ENCODE data around the gene APLN. TPM values are rescaled to one million over a fixed set of nuclear protein-coding genes. Genes with fewer than 3 reads are reported as not detected.

Gene APLN
- polyA plus RNA-seq, 1 donor from 2014 or later: 0.38 TPM

DNA sequence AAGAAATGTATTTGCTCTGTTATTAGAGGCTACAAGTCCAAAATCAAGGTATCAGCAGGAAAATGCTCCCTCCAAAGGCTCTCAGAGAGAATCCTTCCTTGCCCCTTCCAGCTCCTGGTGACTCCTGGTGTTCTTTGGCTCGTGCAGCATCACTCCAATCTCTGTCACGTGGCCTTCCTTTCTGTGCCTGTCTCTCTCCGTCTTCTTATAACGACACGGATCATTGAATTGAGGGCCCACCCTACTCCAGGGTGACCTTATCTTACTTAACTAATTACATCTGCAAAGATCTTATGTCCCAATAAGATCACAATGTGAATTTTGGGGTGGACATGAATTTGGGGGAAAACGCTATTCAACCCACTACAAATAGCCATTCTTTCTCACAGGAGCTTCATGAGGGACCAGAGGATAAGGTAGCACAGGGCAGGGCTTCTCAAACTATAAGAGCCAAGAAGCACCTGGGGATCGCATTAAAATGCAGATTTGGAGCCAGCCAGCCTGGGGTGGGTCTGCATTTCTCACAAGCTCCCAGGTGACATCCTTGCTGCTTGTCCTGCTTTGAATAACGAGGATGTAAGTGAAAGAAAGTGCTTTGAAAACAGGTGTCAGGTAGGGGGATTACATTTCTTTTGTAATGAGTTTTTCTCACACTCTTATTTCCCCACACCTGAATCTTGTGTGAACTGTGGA is 41.9 kb upstream of the APLN start:
- Histone ChIP-seq H3K9me2 (ENCODE audit: insufficient read depth, low read length) (no peaks in the 10 kb centered on the region), H2AFZ (ENCODE audit: low read depth, low read length) (no peak overlapping the region), H3K9me3 (ENCODE audit: low read length) (no peaks in the 10 kb centered on the region), H4K20me1 (ENCODE audit: insufficient read depth) (no peaks in the 10 kb centered on the region), H3F3A (ENCODE audit: insufficient read depth, low read length, poor library complexity, severe bottlenecking) (no peaks in the 10 kb centered on the region), H3K27ac (ENCODE audit: low read length) (no peak overlapping the region), H3K4me2 (ENCODE audit: low read length) (no peak overlapping the region), H3K27me3 (ENCODE audit: insufficient read depth, low read depth, low read length) (no peaks in the 10 kb centered on the region), H3K79me2 (replicated peaks; ENCODE audit: insufficient read depth, low read length) (no peaks in the 10 kb centered on the region), H3K9ac (ENCODE audit: low read length) (no peak overlapping the region), H3K4me3 (ENCODE audit: low read length) (no peak overlapping the region), H3K36me3 (ENCODE audit: insufficient read depth, low read length) (no peaks in the 10 kb centered on the region)
- TF ChIP-seq, protein P1, sequence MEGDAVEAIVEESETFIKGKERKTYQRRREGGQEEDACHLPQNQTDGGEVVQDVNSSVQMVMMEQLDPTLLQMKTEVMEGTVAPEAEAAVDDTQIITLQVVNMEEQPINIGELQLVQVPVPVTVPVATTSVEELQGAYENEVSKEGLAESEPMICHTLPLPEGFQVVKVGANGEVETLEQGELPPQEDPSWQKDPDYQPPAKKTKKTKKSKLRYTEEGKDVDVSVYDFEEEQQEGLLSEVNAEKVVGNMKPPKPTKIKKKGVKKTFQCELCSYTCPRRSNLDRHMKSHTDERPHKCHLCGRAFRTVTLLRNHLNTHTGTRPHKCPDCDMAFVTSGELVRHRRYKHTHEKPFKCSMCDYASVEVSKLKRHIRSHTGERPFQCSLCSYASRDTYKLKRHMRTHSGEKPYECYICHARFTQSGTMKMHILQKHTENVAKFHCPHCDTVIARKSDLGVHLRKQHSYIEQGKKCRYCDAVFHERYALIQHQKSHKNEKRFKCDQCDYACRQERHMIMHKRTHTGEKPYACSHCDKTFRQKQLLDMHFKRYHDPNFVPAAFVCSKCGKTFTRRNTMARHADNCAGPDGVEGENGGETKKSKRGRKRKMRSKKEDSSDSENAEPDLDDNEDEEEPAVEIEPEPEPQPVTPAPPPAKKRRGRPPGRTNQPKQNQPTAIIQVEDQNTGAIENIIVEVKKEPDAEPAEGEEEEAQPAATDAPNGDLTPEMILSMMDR (IDR thresholded peaks at IDR 0.05; ENCODE audit: poor library complexity, severe bottlenecking): no peak
- TF ChIP-seq EP300 (conservative IDR thresholded peaks at IDR 0.05; ENCODE audit: poor library complexity, severe bottlenecking): no peak
- no peak for TF ChIP-seq REST (IDR thresholded peaks at IDR 0.05; ENCODE audit: borderline replicate concordance)
- TF ChIP-seq EZH2 (IDR thresholded peaks at IDR 0.05; ENCODE audit: borderline replicate concordance, insufficient read depth, low read length, poor library complexity, severe bottlenecking): no peak
- TF ChIP-seq TAF1 (IDR thresholded peaks at IDR 0.05; ENCODE audit: low read depth): no peak
- no peak for TF ChIP-seq RAD21 (conservative IDR thresholded peaks at IDR 0.05)
- no peak for TF ChIP-seq SMC3 (conservative IDR thresholded peaks at IDR 0.05; ENCODE audit: poor library complexity)
- no peak for TF ChIP-seq POLR2AphosphoS5 (IDR thresholded peaks at IDR 0.05)
- no peak for TF ChIP-seq MXI1 (conservative IDR thresholded peaks at IDR 0.05; ENCODE audit: poor library complexity, severe bottlenecking)

DNA sequence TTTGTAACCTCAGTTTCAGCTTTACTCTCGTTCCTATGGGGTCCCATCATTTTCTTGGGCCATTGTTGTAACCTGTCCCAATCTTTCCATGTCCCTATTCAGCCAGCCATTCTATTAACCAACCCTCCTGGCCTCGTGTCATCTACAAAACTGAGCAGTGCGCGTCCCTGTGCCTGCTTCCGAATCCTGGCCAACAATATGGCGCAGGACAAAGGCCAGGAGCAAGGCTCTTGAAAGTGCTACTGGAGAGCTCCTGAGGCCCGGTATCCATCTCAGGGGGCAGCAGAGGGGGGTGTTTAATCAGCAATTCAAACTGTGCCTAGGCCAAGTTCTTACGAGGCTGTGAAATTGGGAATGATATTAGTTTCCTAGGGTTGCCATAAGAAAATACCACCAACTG is 41.2 kb upstream of the APLN start:
- TF ChIP-seq REST (IDR thresholded peaks at IDR 0.05; ENCODE audit: borderline replicate concordance) (no peak), MXI1 (conservative IDR thresholded peaks at IDR 0.05; ENCODE audit: poor library complexity, severe bottlenecking) (no peak), SMC3 (conservative IDR thresholded peaks at IDR 0.05; ENCODE audit: poor library complexity) (no peak), POLR2AphosphoS5 (IDR thresholded peaks at IDR 0.05) (no peak)
- Histone ChIP-seq H3K9me2 (ENCODE audit: insufficient read depth, low read length) (no peaks in the 10 kb centered on the region), H2AFZ (ENCODE audit: low read depth, low read length) (no peak overlapping the region), H3K9me3 (ENCODE audit: low read length) (no peaks in the 10 kb centered on the region), H3K4me3 (ENCODE audit: low read length) (no peak overlapping the region), H3K4me2 (ENCODE audit: low read length) (no peak overlapping the region), H3K27ac (ENCODE audit: low read length) (no peak overlapping the region), H4K20me1 (ENCODE audit: insufficient read depth) (no peaks in the 10 kb centered on the region), H3K9ac (ENCODE audit: low read length) (no peak overlapping the region), H3K36me3 (ENCODE audit: insufficient read depth, low read length) (no peaks in the 10 kb centered on the region), H3K79me2 (replicated peaks; ENCODE audit: insufficient read depth, low read length) (no peaks in the 10 kb centered on the region), H3F3A (ENCODE audit: insufficient read depth, low read length, poor library complexity, severe bottlenecking) (no peaks in the 10 kb centered on the region), H3K27me3 (ENCODE audit: insufficient read depth, low read depth, low read length) (no peaks in the 10 kb centered on the region)

Data from neural cell (in vitro differentiated cells).